ENCODE results near the gene GPR35. TPM values are rescaled to one million over a fixed set of nuclear protein-coding genes. Genes with fewer than 3 reads are reported as not detected.

GPR35 gene
- total and polyA plus RNA-seq, 11 donors, result 0.48 to 2.7 (median 0.93) TPM; not detected in 1

GRCh38 chr2:240647503-240648154 is 22.3 kb downstream of the GPR35 start:
- Histone ChIP-seq H3K9me3 (no peaks in the 10 kb centered on the region), H3K27ac (no peak overlapping the region), H3K4me3 (no peak overlapping the region), H3K27me3 (peaks cover 0 to 64% (median 12%) of the 10 kb centered on the region in 9 donors), H3K36me3 (no peaks in the 10 kb centered on the region), H3K4me1 (no peaks in the 10 kb centered on the region)
- ATAC-seq, result no peak
- WGBS, 4 donors, result 53 to 73% (median 68%) methylated on average over 21 to 22 of the region's 22 CpGs
- peak in 1 of 5 donors; percentile 42 for DNase-seq
- intact Hi-C loops (cut with DNase I), result no loop called here
- TF ChIP-seq CTCF (IDR thresholded peaks at IDR 0.05), result no peak
- no peak for TF ChIP-seq POLR2A (IDR thresholded peaks at IDR 0.05)

- no peak for TF ChIP-seq CTCF (IDR thresholded peaks at IDR 0.05)
- no peak for TF ChIP-seq POLR2A (IDR thresholded peaks at IDR 0.05)
- H3K4me3 ChIP-seq, result no peak overlapping the region
- intact Hi-C loops (cut with DNase I), result no loop called here
- DNase-seq (no peak), ATAC-seq (no peak)
- no peaks in the 10 kb centered on the region for H3K9me3 ChIP-seq
- no peaks in the 10 kb centered on the region for H3K4me1 ChIP-seq
- H3K36me3 ChIP-seq, result no peaks in the 10 kb centered on the region
- WGBS, 4 donors, result 83 to 85% (median 85%) methylated on average over 6 of the region's 6 CpGs
- H3K27ac ChIP-seq, result no peak overlapping the region
- peaks cover 0 to 66% (median 12%) of the 10 kb centered on the region in 9 donors for H3K27me3 ChIP-seq
Measured at GRCh38 chr2:240648155-240648649, 22.9 kb downstream of the GPR35 start.

- no peaks in the 10 kb centered on the region for H3K9me3 ChIP-seq
- WGBS, 4 donors, result 29 to 39% (median 34%) methylated on average over 17 to 19 of the region's 19 CpGs
- TF ChIP-seq POLR2A (IDR thresholded peaks at IDR 0.05) (no peak), CTCF (IDR thresholded peaks at IDR 0.05) (no peak)
- peaks cover 0 to 66% (median 12%) of the 10 kb centered on the region in 9 donors for H3K27me3 ChIP-seq
- ATAC-seq (no peak), DNase-seq (no peak)
- intact Hi-C loops (cut with DNase I), result no loop called here
- no peaks in the 10 kb centered on the region for H3K4me1 ChIP-seq
- no peak overlapping the region for H3K4me3 ChIP-seq
- H3K36me3 ChIP-seq, result no peaks in the 10 kb centered on the region
- H3K27ac ChIP-seq, result no peak overlapping the region
Measured at GRCh38 chr2:240648650-240649275, 23.5 kb downstream of the GPR35 start.

GRCh38 chr2:240649331-240649730 is 24.1 kb downstream of the GPR35 start:
- WGBS, 4 donors, result 46 to 59% (median 50%) methylated on average over 7 of the region's 7 CpGs
- no peak overlapping the region for H3K27ac ChIP-seq
- no peak overlapping the region for H3K4me3 ChIP-seq
- H3K4me1 ChIP-seq, result no peaks in the 10 kb centered on the region
- peaks cover 0 to 67% (median 12%) of the 10 kb centered on the region in 9 donors for H3K27me3 ChIP-seq
- TF ChIP-seq POLR2A (IDR thresholded peaks at IDR 0.05), result no peak
- no peak for TF ChIP-seq CTCF (IDR thresholded peaks at IDR 0.05)
- no peaks in the 10 kb centered on the region for H3K36me3 ChIP-seq
- no peak for DNase-seq
- intact Hi-C loops (cut with DNase I), result no loop called here
- no peaks in the 10 kb centered on the region for H3K9me3 ChIP-seq
- no peak for ATAC-seq

Data from heart left ventricle (tissue), 16 donors.